GM08714 (cell line): ENCODE measurements around the gene SRPRA.
"Not testable (repeated sequence)": the region's sequence is repeated elsewhere in the genome, so short reads cannot be mapped to it uniquely, and the experiment has no call there.

Experiments used
- H3K4me3 ChIP-seq: fragments of 200-500 bp; sonication (Bioruptor generic); 2 replicates; pipeline ENCODE4 v1.5.1; 2014; ENCODE audit warnings: mild to moderate bottlenecking, low read length, inconsistent platforms
- ZNF274 ChIP-seq: IDR thresholded peaks from 2 replicates; pipeline ENCODE4 v1.6.1; 2012; ENCODE audit warnings: mild to moderate bottlenecking, low read depth, low read length

Gene SRPRA

DNA sequence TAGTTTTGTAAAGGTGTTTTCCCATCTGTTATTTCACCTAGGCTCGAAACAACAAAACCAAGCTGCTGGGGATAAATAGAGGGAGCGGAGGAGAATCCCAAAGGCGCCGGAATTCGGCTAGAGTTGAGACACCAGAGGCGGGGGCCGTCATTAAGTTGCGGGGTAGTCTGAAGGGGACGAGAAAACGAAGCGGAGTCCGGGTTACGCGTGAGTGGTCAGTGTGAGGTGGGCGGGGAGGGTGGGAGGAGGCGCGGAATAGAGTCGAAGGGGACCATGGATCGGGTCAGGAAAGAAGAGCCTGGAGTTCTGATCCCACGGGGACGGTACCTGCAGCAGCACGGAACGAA lies 361 bp downstream of the SRPRA start:
- TF ChIP-seq ZNF274, result no peak
- H3K4me3 ChIP-seq, result peak overlapping the region; percentile 98

DNA sequence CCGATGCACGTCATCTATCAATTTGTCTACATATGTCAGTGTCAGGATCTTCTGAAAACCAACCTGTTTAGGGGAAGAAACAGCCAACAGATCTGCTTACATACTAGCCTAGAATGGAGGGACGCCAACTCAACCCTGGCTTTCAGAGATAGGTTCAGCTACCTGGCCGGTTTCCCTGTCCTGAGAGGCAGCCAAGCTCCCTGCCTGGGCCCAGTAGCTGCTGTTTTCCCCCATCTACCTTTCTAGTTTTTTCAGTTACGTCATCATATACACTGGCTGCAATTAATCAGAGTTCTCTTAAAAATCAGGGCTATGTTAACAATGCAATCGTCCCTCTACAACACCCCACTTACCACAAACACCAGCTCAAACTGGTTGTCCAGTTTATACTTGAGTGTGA lies 1.0 kb downstream of the SRPRA start:
- H3K4me3 ChIP-seq, result peak overlapping the region; percentile 98
- TF ChIP-seq ZNF274, result no peak

DNA sequence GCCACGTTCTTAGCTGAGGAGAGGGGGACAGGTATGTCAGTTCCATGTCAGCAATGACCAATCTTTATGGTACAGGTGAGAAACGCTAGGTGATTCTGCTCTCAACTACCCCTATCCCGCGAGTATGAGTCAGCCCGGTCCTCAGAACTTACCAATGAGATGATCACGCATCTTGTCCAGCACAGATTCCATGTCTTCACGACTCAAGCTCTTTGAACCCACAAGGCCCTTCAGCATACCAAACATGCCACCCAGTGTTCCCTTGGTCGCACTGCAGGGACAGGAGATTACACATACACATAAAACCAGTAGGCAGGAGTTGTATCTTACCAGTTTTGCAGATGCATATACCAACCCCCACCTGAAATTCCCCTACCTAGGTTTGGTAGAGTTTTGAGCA lies 2.9 kb downstream of the SRPRA start:
- no peak for TF ChIP-seq ZNF274
- no peak overlapping the region for H3K4me3 ChIP-seq

DNA sequence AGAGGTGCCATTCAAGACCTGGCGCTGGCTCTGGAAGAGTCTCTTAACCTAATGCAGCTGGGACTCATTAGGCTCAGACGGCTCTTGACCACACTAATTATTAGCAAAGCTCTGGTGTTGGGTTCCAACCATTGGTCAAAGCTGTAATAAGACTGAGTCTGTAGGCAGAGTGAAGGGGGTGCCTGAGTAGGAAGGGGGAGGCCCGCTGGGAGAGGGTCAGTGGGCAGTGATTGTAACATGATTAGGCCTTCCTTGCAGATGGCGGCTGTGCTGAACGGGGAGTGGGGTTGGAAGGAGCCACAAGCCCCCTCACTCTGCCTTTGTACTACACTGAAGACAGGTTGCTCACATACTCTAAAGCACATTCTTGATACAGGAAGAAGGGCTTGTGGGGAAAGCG lies 5.2 kb downstream of the SRPRA start:
- no peak for TF ChIP-seq ZNF274
- no peak overlapping the region for H3K4me3 ChIP-seq

DNA sequence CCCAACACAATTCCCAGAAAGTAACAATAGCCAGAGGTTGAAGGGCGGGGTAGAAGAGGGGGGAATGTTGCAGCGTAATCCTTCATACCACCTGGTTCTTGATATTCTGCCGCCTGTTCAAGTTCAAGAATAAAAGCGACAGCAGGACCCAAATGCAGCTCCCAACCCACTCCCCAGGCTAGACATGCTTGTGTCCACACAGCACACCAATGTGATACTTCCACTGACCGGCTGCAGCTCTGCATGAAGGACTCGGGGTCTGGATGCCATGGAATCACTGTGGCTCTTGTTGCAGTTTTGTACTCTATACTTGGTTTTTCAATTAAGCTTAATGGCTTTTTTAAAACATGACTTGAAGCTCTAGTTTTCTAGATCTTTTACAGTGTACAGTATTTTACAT lies 6.5 kb downstream of the SRPRA start:
- no peak overlapping the region for H3K4me3 ChIP-seq
- no peak for TF ChIP-seq ZNF274

DNA sequence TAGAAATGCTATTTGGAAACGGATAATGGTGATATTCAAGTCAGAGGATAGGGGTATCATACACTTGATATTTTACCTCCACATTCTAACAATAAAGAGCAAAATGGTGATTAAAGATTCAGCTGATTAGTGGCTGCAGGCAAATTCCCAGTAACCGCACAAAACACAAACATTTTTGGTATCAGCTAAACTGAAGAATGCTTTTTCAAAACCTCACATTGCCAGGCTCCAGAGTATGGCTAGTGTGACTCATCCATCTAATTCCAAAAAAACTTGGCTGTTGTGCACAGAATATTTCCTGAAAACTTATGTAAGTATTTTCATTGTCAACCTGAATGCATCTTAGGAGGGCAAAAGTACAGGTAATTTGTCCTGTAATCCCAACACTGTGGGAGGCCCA lies 10.9 kb downstream of the SRPRA start:
- TF ChIP-seq ZNF274, result no peak
- no peak overlapping the region for H3K4me3 ChIP-seq

DNA sequence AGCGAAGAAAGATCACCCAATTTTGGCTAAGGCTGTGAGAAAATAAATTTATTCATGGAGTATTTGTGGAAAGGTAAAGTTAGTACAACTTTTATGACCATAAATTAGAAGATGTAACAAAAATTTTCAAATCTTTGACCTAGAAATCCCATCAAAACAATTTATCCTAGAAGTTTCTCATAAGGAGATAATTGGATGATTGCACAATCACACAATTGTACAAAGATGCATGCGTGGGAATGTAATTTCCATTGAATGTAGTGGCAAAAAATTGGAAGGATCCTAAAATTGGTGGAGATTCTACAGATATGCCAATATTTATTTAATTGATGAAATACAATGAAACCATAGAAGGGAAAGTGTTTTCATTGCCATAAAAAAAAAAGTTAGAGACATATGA lies 11.6 kb downstream of the SRPRA start:
- no peak overlapping the region for H3K4me3 ChIP-seq
- TF ChIP-seq ZNF274, result no peak

DNA sequence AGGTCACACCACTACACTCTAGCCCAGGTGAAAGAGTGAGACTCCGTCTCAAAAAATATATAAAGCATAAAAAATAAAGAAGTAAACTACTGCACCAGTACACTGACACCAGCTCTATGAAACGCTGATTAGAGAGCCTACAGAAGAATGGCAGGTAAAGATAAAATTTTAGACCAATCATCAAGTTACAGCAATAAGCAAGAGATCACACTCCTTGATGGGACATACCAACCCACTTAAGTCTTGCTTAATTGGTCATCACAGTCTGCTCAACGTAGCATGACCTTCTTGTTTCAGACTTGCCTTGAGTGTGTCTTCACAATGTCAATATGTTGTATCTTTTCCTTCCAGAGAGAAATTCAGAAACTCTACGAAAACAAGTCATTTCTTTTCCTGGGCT lies 12.5 kb downstream of the SRPRA start:
- TF ChIP-seq ZNF274, result no peak
- H3K4me3 ChIP-seq, result no peak overlapping the region

DNA sequence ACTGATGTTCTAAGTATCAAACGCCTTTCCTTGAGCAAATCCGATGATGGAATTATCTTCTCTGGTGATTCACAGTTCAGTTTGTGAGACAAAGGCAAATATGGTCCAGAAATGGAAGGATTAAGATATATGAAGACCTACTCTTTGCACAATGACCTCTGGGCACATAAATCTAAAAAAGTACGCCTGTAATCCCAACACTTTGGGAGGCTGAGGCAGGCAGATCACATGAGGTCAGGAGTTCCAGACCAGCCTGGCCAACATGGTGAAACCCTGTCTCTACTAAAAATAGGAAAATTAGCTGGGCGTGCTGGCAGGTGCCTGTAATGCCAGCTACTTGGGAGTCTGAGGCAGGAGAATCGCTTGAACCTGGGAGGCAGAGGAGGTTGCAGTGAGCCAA lies 13.2 kb downstream of the SRPRA start:
- not testable (repeated sequence) for H3K4me3 ChIP-seq

DNA sequence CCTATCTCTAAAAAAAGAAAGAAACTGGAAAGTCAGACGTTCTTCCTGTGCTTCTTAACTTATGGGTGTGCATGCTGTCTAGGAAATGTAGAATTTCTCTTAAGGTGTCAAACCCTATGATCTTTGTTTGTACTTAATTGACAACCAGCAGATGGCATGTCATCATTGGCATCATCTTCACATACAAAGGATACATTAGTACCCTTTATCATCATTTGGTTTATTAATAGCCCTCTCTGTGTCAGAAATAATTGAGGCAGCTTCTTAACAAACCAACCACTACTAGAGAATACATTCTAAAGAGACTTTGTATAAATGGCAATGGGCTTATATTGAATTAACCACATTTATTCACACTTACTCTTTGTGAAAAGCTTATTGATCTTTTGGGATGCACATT lies 13.9 kb downstream of the SRPRA start:
- no peak for TF ChIP-seq ZNF274
- no peak overlapping the region for H3K4me3 ChIP-seq

DNA sequence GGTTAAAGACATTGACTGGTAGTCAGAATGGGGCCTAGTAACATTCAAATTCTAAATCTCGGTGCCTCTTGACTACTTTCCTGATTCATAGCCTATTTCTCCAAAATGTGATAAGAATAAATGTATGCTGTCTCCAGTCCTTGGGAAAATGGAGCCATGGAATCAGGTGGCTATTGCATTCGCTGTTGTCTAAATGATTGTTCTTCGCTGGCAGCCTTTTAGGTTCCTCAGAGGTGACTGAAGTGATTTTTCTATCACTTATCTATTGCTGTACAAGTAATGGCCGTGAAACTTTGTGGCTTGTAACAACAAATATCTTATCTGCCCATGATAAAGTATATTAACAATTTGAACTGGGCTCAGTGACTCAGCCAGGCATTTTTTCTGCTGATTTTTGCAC lies 15.4 kb downstream of the SRPRA start:
- no peak for TF ChIP-seq ZNF274
- no peak overlapping the region for H3K4me3 ChIP-seq

DNA sequence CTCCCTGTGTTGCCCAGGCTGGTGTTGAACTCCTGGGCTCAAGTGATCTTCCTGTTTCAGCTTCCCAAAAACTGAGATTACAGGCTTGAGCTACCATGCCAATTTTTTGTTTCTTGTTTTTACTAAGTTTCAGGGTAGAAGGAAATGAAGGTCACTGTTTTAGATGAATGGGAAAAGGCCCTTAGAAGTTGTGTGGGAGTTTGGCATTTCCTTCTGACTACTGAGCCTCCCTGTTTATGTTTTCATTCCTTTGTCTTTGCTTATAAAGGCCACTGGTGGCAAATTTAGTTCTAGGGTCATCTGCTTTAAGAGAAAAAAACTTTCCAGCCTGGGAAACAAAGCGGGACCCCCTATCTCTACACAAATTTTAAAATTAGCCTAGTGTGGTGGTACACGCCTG lies 22.1 kb downstream of the SRPRA start:
- no peak for TF ChIP-seq ZNF274
- no peak overlapping the region for H3K4me3 ChIP-seq

DNA sequence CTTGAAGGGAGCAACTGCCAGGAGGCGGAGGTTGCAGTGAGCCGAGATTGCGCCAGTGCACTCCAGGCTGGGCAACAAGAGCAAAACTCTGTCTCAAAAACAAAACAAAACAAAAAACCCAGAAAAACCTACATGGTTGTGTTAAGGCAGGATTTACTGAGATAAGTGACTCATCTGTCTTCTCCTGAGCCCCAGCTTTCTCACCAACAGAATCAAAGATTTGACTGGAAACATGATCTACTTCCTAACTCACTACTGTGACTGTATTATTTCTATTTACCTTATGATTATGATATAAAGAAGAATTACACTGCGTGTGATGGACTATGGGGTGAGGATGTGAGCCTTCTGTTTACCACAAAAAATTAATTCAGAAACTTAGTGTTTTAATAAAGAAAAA lies 35.3 kb downstream of the SRPRA start:
- TF ChIP-seq ZNF274, result no peak
- H3K4me3 ChIP-seq, result no peak overlapping the region

DNA sequence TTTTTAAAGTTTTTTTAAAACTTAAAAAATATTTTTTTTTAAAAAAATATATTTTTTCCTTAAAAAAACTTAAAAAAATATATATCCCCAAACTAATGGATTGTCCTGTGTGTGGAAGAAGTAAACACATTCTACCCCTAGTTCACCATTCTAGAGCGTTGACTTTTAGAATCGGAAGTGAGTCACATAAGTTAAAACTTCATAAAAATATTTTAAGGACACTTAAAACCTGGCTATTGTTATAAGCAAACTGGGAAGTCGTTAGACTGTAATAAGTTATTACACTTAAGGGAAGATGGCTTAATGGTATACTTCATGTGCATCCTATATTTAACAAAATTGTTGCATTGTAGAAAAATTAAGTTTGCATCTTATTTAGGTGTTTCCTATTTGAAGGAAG lies 36.0 kb downstream of the SRPRA start:
- no peak overlapping the region for H3K4me3 ChIP-seq

DNA sequence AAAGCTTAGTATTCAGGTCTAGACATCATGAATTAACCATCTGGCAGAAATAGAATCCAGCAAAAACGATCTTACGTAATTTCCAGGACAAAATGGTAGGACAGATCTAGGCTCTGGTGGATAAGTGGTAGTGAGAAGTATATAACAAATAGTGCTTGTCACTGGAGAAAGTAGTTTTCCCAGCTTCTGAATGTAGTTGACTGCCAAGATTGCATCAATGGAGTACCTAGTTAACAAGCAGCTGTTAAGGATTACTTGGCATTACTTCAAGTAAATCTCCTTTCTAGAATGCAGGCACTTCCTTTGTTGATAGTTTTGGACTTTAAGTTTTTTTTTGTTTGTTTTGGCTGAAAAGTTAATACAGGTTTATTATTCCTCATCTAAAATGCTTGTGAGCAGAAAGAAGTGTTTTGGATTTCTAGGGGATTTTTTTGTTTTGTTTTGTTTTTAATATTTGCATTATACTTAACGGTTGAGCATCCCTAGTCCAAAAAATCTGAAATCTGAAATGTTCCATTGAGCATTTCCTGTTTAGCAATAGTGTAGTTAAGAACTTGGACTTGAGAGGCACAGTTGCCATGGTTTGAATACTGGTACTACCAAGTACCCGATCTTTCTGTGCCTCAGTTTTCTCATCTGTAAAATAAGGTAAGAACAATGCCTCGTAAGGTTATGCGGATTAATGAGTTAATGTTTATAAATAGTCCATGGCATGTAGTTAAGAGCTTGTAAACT lies 36.8 kb downstream of the SRPRA start:
- H3K4me3 ChIP-seq, result no peak overlapping the region
- no peak for TF ChIP-seq ZNF274

More for the DNA sequence above, 36.0 kb downstream of the SRPRA start:
- TF ChIP-seq ZNF274, result no peak

DNA sequence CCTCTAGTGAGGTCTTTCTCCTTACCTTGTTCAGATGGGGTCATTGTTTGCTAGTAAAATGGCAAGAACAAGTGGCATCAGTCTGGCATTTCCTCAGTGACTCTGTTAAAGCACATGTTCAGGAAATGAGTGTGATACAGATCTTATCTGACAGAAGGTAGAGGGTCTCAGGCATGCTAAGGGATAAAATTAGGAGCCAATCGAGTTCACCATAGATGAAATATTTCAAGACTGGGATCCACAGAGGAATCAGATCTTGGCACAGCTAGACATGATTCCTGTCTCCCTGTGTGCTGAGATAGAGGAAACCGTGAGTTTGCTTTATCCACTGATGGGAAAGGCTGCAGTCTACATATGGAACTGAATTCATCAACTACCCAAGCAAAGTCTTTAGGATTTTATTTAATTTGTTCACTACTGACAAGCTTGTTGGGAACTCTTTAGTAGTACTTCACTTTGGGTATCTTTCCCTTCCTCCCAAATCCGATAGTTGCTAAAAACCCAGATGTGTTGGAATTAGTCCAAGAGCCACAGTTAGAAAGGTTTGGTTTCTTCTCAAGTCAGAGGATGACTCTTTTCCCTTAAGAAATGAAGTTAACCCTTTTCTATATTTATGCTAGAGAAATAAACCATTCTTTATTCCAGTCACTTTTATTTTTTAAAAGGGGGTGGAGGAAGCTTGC lies 38.7 kb downstream of the SRPRA start:
- TF ChIP-seq ZNF274, result no peak
- H3K4me3 ChIP-seq, result no peak overlapping the region
